CD4-positive, alpha-beta T cell treated with Interleukin-6 for 4 hours (primary cell): ENCODE data around the gene GBE1.
"Not testable (repeated sequence)": the region's sequence is repeated elsewhere in the genome, so short reads cannot be mapped to it uniquely, and the experiment has no call there.

Experiments
- DNase-seq: peaks from one replicate; pipeline ENCODE4 v3.0.0-alpha.2; 2020; ENCODE audit warnings: mixed read lengths

Gene GBE1

DNA sequence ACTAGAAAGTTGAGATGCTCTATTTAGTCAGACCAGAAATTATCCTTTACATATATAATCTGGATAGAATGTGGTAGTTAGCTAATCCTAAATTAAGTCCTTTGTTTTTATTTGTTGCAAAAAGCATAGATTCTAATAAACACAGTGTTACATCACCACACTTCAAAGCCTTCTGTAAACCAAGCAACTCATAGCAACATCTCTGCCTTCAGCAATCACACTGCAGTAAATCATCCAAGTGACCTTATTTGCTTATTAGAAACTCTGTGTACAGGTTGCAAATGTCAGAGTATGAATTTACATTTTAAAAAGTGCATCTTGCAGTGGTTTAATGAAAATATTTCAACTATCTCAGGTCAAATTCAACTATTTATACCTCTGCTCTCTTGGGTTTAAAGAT is 242.5 kb downstream of the GBE1 start:
- DNase-seq: no peak

DNA sequence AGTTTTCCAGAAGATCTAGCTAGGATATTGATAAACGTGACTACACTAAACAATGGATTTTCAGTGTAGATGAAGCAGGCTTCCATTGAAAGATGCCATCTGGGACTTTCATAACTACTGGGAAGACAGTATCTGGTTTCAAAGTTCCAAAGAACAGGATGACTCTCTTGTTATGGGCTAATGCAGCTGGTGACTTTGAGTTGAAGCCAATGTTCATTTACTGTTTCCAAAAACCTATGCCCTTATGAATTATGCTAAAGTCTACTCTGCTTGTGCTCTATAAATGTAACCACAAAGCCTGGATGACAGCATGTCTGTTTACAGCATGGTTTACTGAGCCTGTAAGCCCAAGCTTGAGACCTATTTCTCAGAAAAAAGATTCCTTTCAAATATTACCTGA is 245.4 kb downstream of the GBE1 start:
- DNase-seq: no peak

DNA sequence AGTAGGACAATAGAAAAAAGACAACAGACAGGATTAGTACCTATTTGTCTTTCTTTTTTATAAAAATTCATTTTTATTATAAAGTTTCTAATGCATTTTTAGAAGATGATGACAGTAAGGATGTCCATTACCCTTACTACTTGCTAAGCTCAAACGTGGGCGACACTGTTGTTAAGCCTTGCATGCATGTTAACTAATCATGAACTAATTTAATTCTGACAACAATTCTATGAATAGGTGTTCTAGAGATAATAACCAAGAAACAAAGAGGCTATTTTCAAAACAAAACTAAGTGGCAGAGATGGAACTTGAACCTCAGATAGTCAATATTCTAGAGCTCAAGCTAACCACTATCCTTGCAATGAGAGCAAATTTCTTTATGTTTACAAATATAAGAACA is 247.9 kb downstream of the GBE1 start:
- no peak for DNase-seq

DNA sequence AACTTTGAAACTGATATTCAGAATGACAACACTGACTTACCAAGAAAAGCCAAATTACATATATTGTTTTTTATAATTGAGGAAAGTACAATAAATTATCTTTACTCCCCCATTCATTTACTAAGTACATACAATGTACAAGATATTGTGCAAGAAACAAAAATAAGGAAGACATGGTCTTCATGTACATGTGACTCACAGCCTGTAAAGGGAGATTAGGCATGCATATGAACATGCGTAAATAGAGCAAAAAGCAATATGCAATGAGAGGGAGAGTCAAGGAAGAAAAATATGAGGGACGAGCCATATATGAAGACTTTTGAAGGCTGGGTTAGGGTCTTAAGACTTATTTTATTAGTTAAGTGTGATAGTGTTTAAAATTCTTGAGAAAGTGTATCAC is 258.4 kb downstream of the GBE1 start:
- no peak for DNase-seq

DNA sequence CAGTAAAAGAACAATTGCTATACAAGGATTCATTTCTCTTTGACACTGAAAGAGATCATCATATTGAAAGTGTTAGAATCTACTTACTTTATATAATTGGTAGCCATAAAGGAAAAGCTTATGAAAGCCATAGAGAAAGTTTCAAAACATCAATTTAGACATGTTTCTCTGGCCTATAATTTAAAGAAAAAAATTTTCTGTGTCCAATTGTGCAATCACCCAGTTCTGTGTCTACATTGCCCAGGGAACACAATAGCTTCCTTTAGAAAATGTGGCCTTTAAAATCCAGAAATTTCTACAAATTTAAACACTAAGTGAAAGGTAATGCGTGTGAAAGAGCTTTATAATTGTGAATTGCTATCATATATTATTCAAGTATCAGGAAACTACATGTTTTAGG is 259.2 kb downstream of the GBE1 start:
- no peak for DNase-seq

DNA sequence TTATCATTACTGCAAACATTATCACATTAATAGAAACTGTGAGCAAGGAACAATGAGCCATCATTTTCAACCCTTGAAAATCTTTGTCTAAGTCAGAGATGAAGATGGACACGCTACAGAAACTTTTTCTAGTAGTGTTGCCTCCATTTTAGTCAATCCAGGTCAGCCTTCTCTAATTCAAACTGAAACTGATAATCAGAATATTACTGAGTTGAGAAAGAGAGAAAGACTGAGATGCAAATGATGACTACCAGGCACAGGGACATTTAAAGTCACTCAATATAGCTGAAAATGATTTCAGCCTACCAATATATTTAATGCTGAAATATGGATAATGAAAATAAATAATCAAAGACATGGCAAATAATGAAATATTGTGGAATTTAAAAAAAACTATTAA is 261.4 kb downstream of the GBE1 start:
- no peak for DNase-seq

DNA sequence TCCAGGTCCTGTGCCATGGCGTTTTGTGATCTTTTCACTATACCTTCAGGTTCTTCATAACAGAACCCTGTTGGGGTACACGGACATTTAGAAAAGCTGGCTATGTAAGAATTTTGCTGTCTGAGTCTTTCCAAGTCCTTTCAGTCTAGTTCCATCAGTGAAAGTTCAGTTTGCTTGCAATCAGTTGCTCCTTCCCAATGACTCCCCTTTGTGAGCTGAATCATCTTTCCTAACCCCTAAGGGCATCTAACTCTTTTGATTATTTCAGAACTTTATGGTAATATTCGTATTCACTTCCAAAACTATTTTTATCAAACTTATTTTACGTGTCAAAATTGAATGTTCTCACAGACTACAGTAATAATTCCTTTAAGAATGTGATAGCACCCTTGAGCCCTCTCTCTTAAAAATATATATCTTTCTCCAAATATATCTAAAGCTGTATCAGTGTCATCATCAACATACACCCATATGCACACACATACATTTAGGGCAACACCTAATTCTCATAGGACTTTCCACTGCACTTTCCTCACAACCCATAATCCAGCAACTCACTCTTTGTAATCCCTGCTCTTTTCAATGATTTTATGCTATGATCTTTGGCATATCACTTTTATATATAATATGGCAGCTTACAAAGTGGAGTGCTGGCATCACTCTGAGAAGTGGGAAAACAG is 263.7 kb downstream of the GBE1 start:
- DNase-seq: no peak

DNA sequence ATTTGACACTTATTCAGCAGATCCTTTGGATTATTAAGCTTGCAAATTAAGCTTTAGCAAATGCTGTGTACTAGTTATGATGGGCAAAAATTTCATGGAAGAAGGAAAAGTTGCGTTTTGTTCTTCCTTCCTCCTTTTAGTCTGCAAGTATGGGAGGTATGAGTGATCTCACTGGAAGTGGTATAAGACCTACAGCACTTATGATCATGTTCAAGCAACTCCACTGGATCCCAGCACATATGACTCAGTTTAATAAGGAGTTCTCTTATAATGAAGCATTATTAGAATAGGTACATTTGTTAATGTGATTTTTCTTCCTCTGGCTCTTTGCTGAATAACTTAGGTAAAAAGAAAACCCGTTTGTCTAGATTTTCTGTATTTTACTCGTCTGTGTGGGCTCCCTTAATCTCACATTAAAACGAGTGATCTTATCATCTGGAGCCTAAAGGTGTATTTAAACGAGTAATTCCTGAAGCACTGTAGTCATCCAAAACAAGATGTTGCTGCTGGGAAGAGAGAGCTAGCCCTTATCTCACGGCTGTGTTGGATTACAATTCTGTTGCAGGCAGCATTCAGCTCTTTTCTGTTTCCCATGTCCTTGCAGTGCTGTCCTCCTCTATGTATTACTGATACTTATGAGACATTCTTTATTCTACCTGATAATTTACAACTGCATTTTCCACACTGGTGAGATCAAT is 264.9 kb downstream of the GBE1 start:
- DNase-seq: no peak

DNA sequence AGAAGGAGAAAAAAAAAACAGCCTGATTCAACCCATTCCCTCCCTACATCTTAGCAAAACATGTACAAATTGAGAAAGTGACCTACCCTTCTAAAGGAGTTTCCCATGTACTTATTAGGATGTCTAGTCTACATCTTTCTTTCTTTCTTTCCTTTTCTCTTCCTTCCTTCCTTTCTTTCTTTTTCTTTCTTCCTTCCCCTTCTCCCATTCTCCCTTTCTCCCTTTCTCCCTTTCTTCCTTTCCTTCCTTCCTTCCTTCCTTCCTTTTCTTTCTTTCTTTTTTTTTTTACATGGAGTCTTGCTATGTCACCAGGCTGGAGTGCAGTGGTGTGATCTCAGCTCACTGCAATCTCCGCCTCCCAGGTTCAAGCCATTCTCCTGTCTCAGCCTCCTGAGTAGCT is 269.0 kb downstream of the GBE1 start:
- not testable (repeated sequence) for DNase-seq

DNA sequence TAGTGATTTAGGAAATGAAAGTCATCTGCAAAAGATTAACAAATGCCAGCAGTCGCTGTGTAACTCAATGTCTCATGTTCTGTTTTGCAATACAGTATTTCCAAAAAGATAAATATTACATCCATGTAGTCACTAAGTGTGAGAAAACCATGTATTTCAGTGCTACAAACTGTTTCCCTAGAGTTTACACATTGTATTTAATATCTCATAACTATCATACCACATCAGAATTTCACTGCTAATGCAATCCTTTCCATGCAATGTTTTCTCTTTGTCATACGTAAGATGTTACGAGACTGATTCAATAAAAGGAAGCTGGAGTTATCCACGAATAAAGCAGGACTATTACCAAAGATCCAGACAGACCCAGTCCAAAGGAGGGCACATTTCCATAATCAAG is 269.4 kb downstream of the GBE1 start:
- DNase-seq: no peak

DNA sequence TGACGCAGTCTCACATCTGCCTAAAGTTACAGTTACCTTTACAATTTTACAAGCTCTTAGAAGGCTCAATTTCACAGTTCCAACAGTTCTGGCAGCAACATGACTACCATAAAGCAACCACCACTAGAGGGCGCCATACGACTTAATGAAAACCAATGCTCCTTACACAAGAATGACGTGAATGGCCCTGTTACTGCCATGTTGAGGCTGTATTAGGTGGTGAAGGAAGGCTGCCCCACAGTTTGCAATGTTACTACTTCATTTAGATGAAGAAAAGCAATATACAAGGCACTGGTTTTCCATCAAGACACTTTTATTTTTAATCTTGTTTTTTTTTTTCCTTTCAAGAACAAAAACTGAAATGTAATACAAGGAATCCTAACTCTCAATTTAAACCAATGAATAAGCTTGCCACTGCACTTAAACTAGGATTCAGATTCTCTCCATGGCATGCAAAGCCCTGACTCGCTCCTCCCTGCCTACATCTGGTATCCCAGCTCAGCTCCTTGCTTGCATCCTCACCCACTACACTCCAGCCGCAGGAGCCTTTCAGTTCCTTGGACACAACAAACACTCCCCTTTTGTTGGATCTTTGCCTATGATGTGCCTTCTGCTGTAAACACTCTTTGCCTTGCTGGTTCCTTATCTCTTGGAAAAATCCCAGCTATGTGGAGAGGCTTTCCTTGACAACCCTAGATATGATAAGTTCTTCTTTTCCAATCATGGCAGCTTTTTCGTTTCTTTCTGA is 270.7 kb downstream of the GBE1 start:
- peak; percentile 71 for DNase-seq

DNA sequence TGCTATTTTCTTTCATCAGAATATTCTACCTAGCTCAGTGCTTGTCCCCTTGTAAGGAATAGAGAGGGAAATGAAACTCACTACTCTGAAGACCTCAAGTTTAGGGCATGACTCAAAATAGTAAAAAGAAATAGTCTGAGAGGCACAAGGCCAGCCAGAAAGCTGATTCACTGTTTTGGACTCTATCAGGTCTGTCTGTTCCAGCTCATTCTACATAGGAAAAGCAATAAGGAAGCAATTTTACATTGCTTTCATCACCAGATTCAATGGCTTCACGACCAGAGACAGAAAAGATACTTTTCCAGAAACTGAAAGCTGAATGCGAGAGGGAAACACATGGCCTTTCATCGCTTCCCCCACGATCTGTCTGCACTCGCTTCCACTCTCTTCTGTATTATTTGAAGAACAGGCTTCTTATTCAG is 276.0 kb downstream of the GBE1 start:
- no peak for DNase-seq

DNA sequence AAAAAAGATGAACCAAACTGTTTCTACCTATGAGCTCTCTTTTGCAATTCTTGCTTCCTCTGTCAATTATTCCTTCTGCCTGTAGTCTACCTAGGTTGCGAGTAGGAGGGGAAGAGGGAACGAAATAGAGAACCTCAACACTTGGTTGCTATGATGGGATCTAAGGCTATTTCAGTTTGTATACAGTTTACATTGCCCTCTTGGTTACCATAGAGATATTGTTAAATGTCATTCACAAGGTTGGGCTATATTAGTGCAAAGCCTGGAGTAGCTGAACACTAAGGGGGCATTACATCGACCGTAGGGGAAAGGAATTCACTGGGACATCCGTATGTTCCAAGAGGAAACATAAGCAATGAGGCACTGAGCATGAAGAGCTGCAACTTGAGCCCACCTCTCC is 276.9 kb downstream of the GBE1 start:
- DNase-seq: no peak

DNA sequence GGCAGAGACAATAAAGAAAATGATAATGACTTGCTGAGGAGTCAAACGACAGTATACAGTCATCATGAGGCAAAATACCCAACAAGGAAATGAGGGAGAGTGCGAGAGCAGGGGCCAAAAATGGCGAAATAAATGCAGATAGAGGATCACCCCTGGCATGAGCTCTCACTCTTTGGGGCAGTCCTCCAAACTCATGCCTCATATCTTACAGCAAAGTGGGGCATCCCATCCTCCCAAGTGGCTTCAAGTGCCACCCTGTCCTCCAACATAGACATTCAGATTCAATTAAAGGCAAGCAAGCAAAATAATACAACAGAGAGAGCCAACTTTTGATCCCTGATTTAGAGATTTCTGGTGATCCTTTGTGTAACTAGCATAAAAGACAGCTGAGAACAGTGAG is 278.4 kb downstream of the GBE1 start:
- no peak for DNase-seq

DNA sequence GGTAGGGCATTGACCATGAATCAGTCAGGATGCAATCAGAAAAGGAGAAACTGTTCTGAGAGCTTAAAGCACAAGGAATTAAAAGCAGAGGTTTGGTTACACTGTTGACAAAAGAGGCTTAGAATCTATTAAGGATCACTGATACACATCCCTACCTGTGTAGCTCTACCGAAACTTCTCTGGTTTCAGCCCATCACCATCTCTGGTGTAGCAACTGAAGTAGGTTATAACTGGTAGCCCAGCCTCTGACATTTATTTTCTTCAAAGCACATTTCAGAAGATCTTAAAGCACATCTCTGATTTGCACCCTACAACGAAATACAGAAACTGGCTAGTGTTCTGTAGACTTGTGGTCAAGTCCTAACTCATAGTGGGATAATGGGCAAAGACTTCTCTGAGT is 283.7 kb downstream of the GBE1 start:
- DNase-seq: no peak

DNA sequence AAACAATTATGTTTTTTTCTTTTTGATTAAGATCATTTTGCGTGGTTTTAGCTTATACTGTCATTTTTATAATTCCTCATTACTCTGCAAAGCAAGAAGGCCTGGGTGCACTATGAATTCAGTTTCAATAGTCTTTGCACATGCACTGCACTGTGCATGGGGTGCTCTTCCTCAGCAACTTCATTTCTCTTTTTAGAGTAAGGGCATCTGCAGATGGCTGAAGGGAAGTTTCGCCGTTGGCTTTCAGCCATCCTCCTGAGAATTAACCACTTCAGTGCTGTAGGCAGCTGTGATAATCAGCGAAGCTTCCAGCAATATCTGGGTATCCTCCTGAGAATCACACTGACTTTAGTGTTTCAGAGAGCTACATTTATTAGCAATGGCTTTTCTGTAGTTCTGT is 284.8 kb downstream of the GBE1 start:
- DNase-seq: no peak

DNA sequence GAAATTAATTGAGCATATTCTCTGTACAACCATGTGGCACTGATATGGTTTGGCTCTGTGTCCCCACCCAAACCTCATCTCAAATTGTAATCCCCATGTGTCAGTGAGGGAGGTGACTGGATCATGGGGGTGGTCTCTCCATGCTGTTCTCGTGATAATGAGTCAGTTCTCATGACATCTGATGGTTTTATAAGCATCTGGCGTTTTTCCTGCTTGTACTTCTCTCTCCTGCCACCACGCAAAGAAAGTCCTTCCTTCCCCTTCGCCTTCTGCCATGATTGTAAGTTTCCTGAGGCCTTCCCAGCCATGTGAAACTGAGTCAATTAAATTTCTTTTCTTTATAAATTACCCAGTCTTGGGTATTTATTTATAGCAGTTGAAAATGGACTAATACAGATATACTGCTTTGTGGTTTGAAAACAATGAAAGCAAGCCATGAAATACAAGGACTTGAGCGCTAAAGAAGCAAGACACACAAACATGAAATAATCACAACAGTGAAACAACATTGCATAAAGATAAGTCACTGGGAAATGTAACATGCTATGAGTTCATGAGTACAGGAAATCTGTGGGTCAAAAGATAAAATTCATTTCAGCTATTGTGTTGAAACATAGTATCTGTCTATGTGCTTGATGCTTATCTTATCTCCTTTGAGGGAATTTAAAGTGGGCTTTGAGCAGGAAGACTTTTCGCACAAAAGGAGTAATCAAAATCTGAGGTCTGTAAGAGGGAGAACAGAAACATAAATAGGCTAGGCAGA is 288.7 kb downstream of the GBE1 start:
- DNase-seq: no peak

DNA sequence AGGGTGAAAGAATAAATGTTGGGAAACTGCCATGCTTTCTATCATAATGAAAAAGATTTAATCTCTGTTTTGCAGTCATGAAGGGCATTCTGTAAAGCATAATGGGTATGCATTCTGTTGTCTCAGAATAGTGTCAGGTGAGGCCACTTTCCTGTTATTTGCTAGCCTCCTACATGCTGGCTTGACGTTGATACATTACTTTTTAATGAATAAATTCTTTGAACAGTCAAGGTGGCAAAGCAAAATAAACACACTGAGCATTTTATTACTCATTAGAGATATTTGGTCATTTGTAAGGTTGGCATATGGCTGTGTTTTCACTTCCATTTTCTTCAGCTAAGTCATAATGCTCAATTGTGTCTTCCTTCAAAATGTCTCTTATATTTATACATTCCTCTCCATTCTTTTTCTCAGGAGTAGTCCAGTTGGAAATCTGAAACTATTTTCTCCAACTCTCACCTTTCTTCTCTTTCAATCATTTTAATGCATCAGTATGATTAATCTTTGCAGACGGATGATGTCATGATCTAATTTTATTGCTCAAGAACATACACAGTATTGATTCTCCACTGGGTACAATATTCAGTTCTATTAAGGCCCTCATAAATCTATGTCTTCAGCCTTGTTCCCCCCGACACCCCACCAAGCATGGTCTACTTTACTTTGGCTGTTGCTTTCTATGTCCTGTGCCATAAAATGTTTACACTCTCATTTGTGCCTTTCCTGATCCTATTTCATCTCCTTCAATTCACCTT is 290.7 kb downstream of the GBE1 start:
- no peak for DNase-seq

DNA sequence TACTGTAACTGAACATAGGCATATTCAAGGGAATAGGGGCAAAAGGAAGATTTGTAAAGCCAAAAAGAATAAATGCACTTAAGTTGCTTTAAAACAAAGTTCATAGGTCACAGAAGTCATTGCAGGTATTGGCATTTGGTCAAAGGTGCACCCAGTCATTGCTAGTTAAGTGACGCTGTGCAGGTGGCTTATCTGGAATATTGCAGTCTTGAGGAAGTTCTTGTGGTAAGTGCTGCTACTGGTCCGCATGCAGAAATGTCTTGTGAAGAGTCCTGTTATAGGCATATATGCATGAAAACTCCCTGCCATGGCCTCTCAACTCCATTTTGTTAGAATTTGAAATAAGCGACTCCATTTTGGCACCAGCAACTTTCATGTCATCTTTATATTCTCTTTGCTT is 293.1 kb downstream of the GBE1 start:
- no peak for DNase-seq

DNA sequence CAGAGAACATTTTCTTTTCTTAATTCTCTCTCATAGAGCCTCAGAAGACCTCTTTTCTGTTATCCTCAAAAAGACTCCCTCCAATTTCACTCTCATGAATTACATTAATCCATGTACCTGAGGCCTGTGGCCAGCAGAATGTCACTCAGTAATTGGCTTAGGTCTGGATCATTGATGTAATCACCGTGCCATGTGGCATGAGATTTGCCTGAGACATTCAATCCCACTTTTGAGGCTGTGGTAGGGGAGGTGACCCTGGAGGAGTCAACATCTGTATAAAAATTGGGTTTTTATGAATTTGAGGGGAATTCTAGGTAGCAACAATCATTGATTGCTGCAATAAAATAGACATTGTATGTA is 295.3 kb downstream of the GBE1 start:
- DNase-seq: no peak

DNA sequence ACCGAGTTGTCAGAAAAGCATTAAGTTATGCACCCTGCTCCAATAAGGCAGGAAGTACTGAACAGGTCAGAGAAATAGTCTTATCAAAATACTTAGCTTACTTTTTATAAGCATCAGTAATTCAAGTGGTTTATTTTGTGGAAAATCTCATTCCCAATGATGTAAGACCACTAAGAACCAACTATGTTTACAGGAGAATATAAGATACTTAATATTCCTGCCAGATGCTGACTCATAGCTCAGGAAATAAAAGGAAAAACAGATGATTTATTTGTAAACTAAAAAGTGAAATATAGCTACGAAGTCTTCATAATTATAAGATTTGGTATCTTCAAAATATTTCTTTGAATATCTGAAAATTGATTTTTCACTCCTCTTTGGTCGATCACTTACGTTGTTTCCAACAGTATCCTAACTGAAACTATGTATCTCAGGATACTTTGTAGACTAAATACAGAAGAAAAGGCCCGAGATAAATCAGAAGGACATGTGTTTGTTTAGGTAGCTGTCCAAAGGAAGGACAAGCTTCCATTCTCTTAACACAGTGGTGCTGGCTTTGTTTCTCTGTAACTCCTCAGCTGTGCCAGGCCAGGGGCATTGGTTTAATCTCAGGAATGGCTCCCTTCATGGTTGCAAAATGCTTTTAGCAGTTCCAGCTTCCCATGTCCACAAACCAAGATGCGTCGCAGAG is 295.8 kb downstream of the GBE1 start:
- no peak for DNase-seq

DNA sequence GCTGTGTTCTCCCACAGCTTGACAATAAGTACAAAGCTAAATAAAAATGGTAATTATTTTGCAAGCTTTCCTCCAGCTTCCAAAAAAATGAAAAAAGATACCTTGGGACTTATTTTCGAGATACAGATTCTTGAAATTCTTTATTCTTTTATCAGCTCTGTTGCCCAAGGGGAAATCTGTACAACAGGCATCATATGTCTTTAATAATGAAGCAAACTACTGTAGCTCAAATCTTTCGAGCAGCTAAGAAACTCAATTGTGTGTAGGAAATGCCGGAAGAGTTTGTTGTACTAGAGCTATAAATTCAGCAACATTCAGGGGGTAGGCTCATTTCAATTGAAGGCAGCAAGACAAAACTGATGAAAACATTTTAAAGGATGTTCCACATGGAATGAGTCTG is 297.7 kb downstream of the GBE1 start:
- DNase-seq: no peak
